Measurements from ENCODE around the gene TTC28.
"Not testable (repeated sequence)": the region's sequence is repeated elsewhere in the genome, so short reads cannot be mapped to it uniquely, and the experiment has no call there.

TTC28 gene

DNA sequence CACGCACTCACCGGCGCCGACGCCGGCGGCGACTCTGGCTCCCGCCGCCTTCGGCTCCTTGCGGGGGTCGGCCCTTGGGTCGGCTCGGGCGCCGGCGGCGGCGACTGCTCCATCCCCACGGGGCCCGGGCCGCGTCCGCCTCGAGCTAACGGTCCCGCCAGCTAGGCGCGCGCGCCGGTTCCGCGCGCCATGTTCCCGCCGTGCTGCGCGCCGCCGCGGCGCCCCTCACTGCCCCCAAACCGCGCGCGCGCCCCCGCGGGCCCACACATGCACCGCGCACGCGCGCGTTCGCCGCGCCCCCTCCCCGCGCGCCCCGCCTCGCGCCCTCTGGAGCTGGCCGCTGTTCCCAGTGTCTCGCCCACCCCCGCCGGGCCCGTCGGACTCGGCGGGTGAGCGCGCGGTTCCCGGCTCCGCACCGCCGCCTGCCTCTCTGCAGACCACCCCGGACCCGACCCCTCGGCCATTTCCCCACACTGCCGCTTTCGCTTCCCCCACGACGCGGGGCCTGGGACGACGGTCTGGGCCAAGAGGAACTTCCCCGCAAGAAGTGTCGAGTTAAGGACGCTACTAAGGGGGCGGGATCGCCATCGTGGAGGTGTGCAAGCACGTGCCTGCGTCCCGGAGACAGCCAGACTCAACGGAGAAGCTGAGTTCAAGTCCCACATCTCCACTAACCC lies at the start of gene TTC28:
Gene TTC28 (minus strand): TSS at position 230 of the 677 bp plus-strand sequence. CDS start 117 bp downstream, at position 113.
- DNase-seq (ENCODE audit: low read depth in 2 of 3, low spot score in 1 of 3) = not testable (repeated sequence)

DNA sequence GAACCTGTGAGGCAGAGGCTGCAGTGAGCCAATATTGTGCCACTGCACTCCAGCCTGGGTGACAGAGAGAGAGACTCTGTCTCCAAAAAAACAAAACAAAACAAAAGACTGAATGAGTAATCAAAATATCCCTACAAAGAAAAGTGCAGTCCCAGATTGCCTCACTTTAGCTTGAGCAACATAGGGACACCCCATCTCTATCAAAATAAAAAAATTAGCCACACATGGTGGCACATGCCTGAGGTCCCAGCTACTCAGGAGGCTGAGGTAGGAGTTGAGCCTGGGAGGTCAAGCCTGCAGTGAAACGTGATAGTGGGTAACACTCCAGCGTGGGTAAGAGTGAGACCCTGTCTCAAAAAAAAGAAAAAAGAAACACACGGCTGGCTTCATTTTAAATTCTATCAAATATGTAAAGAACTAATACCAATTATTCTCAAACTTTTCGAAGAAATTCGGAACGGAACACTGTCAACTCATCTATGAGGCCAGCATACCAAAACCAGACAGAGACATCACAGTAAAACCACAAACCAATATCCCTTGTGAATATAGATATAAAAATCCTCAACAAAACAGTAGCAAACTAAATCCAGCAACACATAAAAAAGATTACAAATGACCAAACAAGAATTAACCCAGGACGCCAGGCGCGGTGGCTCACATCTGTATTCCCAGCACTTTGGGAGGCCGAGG lies 49.1 kb upstream of the TTC28 start:
- no peak for DNase-seq (ENCODE audit: low read depth in 2 of 3, low spot score in 1 of 3)

DNA sequence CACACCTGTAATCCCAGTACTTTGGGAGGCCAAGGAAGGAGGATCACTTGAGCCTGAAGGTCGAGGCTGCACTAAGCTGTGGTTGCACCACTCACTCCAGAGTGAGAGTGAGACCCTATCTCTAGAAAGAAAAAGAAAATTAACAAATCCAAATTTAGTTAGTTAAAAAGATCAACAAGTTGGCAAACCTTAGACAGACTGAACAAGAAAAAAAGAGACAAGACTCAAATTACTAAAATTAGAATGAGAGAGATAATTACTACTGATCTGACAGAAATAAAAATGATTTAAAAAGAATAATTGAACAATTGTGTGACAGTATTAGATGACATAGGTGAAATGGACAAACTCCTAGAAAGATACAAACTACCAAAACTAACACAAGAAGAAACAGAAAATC lies 48.4 kb upstream of the TTC28 start:
- DNase-seq (ENCODE audit: low read depth in 2 of 3, low spot score in 1 of 3) = no peak

DNA sequence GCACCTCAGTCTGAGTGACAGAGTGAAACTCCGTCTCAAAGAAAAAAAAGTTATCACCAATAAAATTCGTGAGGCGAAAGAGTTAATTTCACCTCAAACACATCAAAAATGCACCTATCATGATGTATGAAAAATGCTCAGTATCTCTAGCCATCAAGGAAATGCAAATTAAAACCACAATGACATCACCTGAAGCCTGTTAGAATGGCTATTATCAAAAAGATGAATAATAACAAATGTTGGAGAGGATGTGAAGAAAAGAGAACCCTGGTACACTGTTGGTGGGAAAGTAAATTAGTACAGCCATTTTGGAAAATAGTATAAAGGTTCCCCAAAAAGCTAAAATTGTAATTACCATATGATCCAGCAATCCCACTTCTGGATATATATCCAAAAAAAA lies 38.4 kb upstream of the TTC28 start:
- no peak for DNase-seq (ENCODE audit: low read depth in 2 of 3, low spot score in 1 of 3)

DNA sequence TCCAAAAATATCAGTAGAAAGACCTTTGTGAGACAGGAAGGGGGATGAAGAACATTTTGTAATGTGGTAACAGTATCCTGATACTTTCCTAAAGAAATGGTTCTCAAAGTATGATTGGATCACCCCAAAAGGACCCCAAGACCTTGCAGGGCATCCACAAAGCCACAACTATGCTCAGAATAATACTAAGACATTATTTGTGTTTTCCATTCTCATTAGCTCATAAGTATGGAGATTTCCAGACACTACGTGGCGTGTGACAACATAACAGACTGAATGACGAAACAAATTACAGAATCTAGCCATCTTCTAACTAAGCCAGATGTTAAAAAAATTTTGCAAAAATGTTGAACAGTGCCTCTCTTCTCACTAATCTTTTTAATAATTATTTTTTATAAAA lies 37.0 kb upstream of the TTC28 start:
- DNase-seq (ENCODE audit: low read depth in 2 of 3, low spot score in 1 of 3) = no peak

DNA sequence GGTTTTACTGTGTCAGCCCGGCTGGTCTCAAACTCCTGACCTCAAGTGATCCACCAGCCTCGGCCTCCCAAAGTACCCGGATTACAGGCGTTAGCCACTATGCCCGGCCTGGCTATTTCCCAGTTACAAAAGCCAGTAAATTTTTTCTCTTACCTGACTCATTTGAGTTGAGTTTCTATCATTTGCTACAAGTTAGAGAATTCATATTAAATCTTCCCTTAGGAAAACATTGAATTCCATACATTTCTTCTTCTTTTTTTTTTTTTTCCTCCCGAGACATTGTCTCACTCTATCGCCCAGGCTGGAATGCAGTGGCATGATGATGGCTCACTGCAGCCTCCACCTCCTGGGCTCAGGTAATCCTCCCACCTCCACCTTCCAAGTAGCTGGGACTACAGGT lies 36.0 kb upstream of the TTC28 start:
- no peak for DNase-seq (ENCODE audit: low read depth in 2 of 3, low spot score in 1 of 3)

DNA sequence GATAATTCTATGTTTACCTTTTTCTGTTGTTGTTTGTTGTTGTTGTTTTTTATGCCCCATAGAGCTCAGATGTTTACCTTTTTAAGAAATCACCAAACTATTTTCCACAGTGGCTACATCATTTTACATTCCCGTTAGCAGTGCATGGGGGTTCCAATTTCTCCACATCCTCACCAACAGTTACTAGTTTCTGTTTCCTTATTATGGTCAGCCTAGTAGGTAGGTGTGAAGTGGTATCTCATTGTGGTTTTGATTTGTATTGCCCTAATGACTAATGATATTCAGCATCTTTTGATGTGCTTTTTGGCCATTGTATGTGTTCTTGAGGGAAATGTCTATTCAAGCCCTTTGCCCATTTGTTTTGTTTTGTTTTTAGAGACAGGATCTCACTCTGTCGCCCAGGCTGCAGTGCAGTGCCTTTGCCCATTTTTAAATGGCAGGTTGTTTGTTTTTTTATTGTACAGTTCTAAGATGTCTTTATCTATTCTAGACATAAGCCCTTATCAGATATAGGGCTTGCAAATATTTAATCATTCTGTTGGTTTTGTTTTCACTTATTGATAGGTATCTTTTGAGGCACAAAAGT lies 34.5 kb upstream of the TTC28 start:
- no peak for DNase-seq (ENCODE audit: low read depth in 2 of 3, low spot score in 1 of 3)

DNA sequence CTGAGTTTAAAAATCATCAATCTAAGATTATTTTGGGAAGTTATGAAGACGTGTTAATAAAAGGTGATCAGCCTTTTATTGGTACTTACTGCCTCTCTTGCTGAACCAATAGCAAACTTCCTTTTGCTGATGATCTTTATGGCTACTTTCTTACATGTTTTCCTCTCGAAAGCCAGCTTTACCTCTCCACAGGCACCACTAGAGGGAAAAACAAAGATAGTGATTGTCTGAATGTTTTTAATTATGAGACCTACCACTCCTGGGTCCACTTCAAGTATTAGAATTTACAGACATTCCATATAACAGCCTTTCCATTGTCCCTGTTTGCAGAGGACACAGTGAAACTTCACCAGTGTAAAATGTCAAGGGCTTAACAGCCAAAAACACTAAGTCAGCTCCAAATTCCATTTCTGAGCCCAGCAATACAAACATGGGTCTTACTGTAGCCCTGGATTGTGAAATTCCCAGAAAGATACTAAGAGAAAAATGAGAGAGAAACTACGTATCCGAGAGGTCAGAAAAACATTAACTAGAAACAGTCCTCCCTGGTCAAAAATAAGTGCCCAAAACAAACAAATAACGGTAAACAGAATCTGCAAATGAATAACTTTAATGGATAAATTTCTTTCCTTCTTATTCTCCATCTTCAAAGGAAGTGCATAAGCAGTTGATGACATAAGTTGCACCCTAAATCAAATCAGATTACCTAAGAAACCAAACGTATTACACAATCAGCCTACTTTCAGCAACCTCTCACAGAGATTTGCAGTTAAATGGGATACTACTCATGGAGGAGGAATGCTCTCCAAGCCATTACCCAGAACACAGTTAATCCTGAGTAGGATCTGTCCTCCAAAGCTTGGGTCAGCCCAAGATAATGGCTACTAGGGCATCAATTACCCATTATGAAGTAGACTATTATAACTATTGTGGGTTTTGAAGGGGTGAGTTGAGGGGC lies 32.5 kb upstream of the TTC28 start:
- DNase-seq (ENCODE audit: low read depth in 2 of 3, low spot score in 1 of 3) = no peak

DNA sequence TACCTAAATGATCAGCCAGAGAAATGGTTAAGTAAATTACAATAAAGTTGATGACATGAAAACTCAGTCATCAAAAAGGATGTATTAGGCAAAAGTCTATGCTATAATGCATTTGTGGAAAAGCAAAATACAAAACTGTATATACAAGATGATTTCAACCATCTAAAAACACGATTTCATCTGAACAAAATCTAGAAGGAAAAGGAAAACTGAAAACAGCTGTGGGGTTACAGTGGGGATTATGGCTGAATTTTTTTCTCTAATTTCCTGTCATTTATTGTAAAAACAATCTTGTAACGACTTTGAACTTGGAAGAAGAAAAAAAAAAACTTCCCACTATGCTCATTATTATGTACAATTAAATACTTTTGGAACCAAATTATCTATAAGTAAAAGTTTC lies 31.7 kb upstream of the TTC28 start:
- DNase-seq (ENCODE audit: low read depth in 2 of 3, low spot score in 1 of 3) = no peak

DNA sequence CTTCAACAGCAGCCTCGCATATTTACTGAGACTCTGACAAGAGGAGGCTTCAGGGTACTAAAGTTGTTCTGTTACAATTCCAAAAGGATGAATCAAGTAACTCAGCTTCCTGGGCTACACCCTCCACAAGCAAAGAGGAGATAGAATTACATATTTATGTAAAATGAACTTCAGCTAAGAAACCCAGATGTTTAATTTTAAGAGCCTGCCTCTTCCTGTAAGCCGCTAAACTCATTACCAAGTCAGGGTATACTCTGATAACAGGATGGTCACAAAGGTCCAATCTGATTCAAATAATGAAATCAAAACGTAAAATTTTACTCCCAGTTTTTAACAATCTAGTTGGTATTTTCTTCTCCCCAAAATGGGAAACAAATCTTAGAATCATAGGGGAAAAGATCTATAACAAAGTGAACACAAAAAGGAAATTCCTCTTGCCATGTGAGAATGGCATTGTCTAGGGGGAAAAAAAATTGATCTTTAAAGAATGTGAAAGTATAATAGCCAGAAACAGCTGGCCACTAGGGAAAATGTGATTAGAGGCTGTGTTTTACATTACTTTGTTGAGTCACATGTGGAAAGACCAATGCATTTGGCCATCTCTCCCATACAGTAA lies 31.0 kb upstream of the TTC28 start:
- no peak for DNase-seq (ENCODE audit: low read depth in 2 of 3, low spot score in 1 of 3)

DNA sequence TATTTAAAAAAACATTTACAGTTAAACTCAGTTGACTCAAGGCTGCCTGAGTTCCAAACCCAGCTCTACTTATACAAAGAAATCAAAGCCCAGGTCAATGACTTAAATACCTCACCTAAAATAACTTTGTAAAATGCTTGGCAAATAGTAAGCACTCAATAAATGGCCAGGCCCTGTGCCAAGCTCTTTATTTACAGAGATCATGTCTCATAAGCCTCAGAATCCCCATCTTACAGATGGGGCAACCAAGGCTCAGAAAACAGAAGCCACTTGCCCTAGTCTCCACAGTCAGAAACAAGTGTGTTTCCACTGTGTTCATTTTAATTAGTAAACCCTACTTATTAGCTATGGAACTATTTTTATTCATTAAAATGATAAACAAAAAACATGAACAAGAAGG lies 30.5 kb upstream of the TTC28 start:
- no peak for DNase-seq (ENCODE audit: low read depth in 2 of 3, low spot score in 1 of 3)

DNA sequence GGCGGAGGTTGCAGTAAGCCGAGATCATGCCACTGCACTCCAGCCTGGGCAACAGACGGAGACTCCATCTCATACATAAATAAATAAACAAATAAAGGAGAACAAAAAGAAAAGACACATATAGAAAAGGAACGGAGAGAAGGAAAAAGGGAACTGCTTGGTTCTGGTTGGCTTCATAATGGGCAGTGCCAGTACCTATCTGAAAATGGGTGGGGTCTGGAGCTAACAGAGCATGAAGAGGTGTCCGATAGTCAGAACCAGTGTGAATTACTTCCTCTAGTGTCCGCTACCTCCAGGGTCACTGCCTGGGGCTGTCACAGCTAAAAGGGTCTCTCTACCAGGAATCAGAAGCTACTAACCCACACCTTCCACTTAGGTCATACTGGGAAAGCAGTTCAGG lies 27.2 kb upstream of the TTC28 start:
- no peak for DNase-seq (ENCODE audit: low read depth in 2 of 3, low spot score in 1 of 3)

DNA sequence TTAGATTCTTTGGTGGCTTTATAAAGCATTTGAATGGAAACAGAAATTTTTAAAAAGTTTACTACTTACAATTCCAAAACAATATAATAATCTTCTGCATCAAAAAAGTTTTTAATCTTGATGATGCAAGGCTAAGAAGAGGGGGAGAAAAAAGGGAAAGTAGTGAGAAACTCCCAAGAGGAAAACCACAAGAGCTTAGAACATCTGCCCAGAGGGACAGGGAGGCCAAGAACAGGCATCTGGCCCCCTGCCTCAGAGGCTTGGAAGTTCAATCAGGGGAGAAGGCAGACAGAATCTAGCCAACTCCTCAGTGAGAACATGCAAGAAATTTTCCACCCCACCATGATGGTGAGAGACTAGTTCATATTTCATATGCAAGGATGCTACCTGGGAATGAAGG lies 23.8 kb upstream of the TTC28 start:
- no peak for DNase-seq (ENCODE audit: low read depth in 2 of 3, low spot score in 1 of 3)

DNA sequence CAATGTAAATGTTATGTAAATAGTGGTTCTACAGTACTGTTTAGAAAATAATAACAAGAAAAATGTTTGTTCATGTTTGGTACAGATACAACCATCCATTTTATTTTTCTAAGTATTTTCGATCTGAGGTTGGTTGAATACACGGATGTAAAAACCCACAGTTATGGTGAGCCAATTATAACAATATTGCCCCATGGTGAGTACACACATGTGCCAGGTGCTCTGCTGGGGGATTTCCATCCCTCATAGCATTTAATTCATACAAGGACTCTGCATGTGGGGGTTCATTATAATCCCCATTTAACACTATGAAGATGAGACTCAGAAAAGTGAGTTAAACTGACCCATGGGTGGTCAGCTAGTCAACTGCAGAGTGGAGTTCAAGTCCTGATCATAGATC lies 23.3 kb upstream of the TTC28 start:
- no peak for DNase-seq (ENCODE audit: low read depth in 2 of 3, low spot score in 1 of 3)

DNA sequence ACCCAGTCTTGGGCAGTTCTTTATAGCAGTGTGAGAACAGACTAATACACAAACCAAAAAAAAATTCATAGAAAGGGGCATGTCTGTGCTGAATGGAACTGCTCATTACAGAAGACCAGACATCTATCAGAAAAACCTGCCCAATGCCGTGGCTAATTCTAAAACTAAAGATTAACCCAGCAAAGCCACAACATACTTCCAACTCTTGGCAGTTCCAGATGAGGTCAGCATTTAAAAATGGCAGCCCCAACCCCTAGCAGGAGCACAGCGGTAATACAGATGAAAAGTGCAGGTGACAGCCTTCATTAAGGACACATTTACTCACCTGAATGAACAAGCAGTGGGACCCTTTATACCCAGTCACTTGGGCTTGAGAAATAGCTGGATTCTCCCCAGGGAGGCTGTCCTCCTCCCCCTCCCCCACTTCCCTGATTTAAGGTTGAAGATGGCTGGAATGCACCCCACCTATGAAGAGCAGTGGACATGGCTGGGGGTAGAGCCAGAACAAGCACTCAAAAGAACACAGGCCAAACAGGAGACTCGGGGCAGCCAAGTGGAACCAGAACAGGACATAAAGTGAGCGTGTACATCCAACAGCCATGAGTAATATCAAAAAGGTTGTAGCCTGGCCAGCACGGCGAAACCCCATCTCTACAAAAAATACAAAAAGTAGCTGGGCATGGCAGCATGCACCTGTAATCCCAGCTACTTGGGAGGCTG lies 13.6 kb upstream of the TTC28 start:
- DNase-seq (ENCODE audit: low read depth in 2 of 3, low spot score in 1 of 3) = not testable (repeated sequence)

DNA sequence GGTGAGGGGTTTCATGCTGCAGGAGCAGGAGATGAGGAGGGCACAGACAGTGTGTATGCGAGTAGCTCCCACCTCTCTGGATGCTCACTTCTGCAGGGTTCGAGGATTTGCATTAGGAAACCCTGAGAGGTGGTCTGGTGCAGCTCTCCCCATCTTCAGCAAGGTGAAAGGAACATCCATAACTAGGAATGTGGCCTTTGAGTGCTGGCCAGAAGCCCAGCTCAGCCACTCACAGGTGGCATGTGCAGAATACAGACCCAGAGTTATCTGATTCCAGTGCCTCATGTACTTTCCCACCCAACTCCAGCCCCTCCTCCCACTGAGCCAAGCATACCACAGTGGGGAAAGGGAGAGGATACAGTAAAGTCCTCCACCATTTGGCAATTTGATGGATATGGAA lies 10.2 kb upstream of the TTC28 start:
- DNase-seq (ENCODE audit: low read depth in 2 of 3, low spot score in 1 of 3) = not testable (repeated sequence)

DNA sequence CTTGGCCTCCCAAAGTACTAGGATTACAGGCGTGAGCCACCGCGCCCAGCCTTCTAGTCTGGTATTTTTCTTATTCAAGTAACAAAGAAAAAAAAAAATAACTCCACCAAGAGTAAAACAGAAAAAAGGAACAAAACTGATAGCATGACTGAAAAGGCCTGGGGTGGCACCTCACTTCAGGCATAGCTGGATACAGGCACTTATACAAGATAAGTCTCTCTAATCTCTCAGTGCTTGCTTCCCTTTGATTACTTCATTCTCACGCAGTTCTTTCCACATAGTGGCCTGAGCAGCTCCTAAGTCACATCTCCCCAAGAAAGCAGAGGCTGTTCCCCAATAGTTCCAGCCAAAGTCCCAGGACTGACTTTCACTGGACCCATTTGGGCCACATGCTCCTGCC lies 3.3 kb upstream of the TTC28 start:
- DNase-seq (ENCODE audit: low read depth in 2 of 3, low spot score in 1 of 3) = not testable (repeated sequence)

DNA sequence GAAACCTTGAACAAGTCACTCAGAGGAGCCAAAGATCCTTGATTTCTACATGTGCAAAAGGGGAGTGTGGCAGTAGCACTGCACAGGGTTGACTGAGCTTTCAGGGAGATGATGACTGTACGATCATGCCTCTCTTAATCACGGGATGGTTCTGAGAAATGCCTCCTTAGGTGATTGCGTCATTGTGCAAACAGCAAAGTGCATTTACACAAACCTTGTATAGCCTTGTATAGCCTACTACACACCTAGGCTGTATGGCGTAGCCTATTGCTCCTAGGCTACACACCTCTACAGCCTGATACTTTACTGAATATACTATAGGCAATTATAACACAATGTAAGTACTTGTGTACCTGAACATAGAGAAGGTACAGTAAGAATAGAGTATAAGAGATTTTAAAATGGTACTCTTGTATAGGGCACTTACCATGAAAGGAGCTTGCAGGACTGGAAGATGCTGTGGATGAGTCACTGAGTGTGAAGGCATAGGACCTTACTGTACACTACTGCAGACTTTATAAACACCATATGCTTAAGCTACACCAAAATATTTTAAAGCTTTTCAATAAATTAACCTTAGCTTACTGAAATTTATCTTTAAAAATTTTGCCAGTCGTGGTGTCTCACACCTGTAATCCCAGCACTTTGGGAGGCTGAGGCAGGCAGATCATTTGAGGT lies 1.3 kb upstream of the TTC28 start:
- not testable (repeated sequence) for DNase-seq (ENCODE audit: low read depth in 2 of 3, low spot score in 1 of 3)

DNA sequence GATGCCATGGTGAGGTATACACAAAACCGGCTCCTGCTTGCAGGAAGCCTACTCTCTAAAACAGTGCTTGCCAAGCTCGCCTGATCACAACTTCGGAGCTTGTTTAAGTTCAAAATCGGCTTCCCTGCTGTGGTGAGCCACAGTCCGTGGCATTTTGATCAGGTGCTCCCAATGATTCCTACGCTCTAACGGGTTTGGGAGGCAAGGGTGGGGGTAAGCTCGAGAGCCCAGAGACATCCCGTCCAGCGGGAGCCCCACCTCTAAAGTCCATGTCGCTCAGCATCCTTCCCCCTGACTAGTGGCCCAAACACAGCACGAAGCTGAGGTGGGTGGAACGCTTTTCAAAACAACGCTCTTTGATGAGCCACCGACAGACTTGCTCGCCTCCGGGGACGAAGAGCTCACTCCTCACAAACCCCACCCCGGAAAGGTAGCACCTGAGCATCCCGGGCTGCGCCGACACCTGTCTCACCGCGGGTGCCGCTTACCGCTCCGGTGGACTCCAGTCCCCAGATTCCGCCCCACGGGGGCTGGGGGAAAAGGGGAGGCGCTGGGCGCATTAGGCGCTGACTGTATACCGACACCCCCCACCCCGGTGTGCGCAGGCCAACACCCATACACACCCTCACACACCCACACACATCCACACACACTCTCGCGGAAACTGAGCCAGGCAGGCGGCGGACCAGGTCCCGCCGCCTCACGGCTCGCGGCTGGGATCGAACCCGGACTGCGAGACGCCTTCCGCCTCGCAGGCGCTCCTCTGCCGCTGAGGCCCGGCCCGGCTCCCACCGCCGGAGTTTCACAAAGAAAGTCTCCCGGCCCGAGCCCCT lies 646 bp downstream of the TTC28 start:
- DNase-seq (ENCODE audit: low read depth in 2 of 3, low spot score in 1 of 3) = not testable (repeated sequence)

Measured in stimulated activated CD4-positive, alpha-beta T cell treated with anti-CD3 and anti-CD28 coated beads, Interleukin-12 subunit alpha, Interleukin-12 subunit beta, amount 100 ng/mL, for 48 hours (primary cell).